ENCODE data around the gene CERS6. TPM values are rescaled to one million over a fixed set of nuclear protein-coding genes. Genes with fewer than 3 reads are reported as not detected.

The CERS6 gene
- total RNA-seq, 1 donor from 2014 or later = 66.5 TPM

- Mint-ChIP-seq H3K9me3 (no peaks in the 10 kb centered on the region), H3K27ac (peak overlapping the region; percentile 26), H3K4me3 (no peak overlapping the region), H3K36me3 (peaks cover 6% of the 10 kb centered on the region), H3K27me3 (ENCODE audit: low read depth) (no peaks in the 10 kb centered on the region), H3K4me1 (peaks cover 87% of the 10 kb centered on the region)
- no peak for DNase-seq (ENCODE audit: low spot score in 2 of 2, unreplicated experiment in 2 of 2)
- no peak for TF ChIP-seq CTCF (IDR thresholded peaks at IDR 0.05; ENCODE audit: unreplicated experiment)
These were observed 13.4 kb downstream of the CERS6 start for GRCh38 chr2:168469281-168469988.

DNA sequence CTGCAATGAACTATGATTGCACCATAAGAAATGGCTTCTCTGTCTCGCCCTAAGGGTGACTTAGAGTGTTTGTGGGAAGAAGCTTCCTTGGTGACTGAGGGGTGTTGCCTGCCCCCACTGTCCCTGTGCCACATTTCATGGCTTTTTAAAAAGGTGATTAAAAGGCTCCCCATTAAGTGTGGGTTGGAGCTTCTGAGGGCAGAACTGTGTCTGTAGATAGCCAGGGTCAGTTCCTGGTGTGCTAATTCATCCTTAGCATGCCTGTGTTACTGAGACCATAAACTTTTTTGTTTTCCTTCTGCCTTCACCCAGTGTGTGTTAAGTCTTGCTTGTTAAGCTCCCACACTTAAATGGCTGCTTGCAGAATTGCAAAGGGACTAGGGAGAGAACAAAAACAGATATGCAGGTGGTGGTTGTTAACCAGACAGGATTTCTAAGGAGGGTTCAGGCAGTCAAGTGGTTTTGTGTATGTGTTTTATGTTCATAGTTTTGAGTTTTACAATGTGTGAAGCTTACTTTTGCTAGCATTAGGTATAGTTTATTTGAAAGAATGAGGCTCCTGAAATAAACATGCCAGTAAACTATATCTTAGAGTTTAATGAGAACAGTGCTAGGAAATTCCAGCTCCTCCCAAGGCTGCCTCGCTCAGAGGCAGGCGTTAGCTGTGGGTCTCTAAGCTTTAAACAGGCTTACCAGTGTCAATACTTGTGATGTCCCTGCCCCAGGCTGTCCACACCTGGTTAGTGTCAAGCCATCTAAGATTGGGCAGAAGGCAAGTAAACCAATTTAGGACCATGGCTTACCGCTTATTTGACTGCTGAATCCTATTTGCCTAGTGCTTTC, 14.5 kb downstream of the CERS6 start:
- peaks cover 5% of the 10 kb centered on the region for H3K36me3 Mint-ChIP-seq
- no peak for TF ChIP-seq CTCF (IDR thresholded peaks at IDR 0.05; ENCODE audit: unreplicated experiment)
- no peak overlapping the region for H3K4me3 Mint-ChIP-seq
- no peak for DNase-seq (ENCODE audit: low spot score in 2 of 2, unreplicated experiment in 2 of 2)
- H3K9me3 Mint-ChIP-seq = no peaks in the 10 kb centered on the region
- no peaks in the 10 kb centered on the region for H3K27me3 Mint-ChIP-seq (ENCODE audit: low read depth)
- H3K4me1 Mint-ChIP-seq = peaks cover 78% of the 10 kb centered on the region
- peak overlapping the region; percentile 77 for H3K27ac Mint-ChIP-seq

DNA sequence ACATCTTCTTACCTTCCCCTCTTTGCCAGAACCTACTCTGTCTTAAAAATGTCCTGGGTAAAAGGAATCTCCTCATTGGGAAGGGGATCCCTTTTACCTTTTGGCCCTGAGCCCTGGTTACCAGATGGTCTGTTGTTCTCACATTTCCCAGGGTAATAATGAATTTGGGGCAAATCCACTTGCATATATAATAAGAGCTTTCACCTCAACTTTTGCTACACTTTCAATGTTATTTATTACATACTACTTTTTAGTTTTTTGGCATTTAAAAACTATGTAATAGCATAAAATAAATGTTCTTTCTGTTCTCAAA, 15.0 kb downstream of the CERS6 start:
- H3K4me1 Mint-ChIP-seq = peaks cover 76% of the 10 kb centered on the region
- no peaks in the 10 kb centered on the region for H3K27me3 Mint-ChIP-seq (ENCODE audit: low read depth)
- no peaks in the 10 kb centered on the region for H3K9me3 Mint-ChIP-seq
- peak overlapping the region; percentile 6 for H3K4me3 Mint-ChIP-seq
- H3K27ac Mint-ChIP-seq = peak overlapping the region; percentile 77
- no peak for TF ChIP-seq CTCF (IDR thresholded peaks at IDR 0.05; ENCODE audit: unreplicated experiment)
- no peak for DNase-seq (ENCODE audit: low spot score in 2 of 2, unreplicated experiment in 2 of 2)
- peaks cover 5% of the 10 kb centered on the region for H3K36me3 Mint-ChIP-seq

GRCh38 chr2:168475636-168476035, 19.6 kb downstream of the CERS6 start:
- H3K36me3 Mint-ChIP-seq = peaks cover 5% of the 10 kb centered on the region
- no peak overlapping the region for H3K4me3 Mint-ChIP-seq

DNA sequence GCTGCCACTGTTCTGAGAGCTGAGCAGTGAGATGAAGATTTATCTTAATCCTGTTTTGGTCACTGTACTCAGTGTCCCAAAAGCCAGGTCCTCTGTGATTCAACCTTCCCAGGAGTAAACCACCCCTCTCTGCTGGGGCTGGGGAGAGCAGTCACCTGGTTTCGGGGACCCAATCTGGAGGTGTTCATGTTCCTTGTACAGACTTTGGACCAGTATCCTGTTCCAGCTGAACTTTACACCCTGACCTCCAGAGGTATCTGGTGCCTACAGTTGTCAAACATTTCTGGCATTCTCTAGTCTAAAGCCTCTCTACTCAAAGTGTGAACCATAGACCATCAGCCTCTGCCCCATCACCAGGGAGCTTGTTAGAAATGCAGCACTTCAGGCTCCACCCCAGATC, 22.1 kb downstream of the CERS6 start:
- Mint-ChIP-seq H3K27me3 (ENCODE audit: low read depth) (no peaks in the 10 kb centered on the region), H3K9me3 (no peaks in the 10 kb centered on the region), H3K36me3 (peaks cover 3% of the 10 kb centered on the region), H3K27ac (peak overlapping the region; percentile 88), H3K4me1 (peaks cover 58% of the 10 kb centered on the region), H3K4me3 (no peak overlapping the region)
- TF ChIP-seq CTCF (IDR thresholded peaks at IDR 0.05; ENCODE audit: unreplicated experiment) = no peak
- no peak for DNase-seq (ENCODE audit: low spot score in 2 of 2, unreplicated experiment in 2 of 2)

More at GRCh38 chr2:168475636-168476035, 19.6 kb downstream of the CERS6 start:
- H3K9me3 Mint-ChIP-seq = no peaks in the 10 kb centered on the region
- H3K27me3 Mint-ChIP-seq (ENCODE audit: low read depth) = no peaks in the 10 kb centered on the region
- H3K27ac Mint-ChIP-seq = peak overlapping the region; percentile 70
- H3K4me1 Mint-ChIP-seq = peaks cover 56% of the 10 kb centered on the region
- DNase-seq (ENCODE audit: low spot score in 2 of 2, unreplicated experiment in 2 of 2) = no peak
- TF ChIP-seq CTCF (IDR thresholded peaks at IDR 0.05; ENCODE audit: unreplicated experiment) = no peak
